ENCODE measurements around the gene ADD3. TPM values are rescaled to one million over a fixed set of nuclear protein-coding genes. Genes with fewer than 3 reads are reported as not detected.

Gene ADD3
- polyA plus RNA-seq, 1 experiment: 192 TPM

GRCh38 chr10:110168601-110169481 is 161.1 kb downstream of the ADD3 start:
- no peak for DNase-seq (ENCODE audit: low read depth, low spot score)
- ChIA-PET CTCF (interaction anchor here (1.1 to 1.9 kb wide), 2 partner anchors 30 to 284 kb away, joined by 4 to 5 read pairs; no protein-coding TSS in a partner anchor), POLR2A (no interaction called here)
- H3K4me3 ChIP-seq (ENCODE audit: low read depth, low read length): no peak overlapping the region
- no peak for TF ChIP-seq CTCF (IDR thresholded peaks at IDR 0.05; ENCODE audit: low read depth, low read length)
- H3K27ac ChIP-seq (ENCODE audit: low read depth, low read length): no peak overlapping the region
- H3K9me3 ChIP-seq (ENCODE audit: control insufficient read depth, insufficient read depth, low read length): no peaks in the 10 kb centered on the region
- H3K27me3 ChIP-seq (ENCODE audit: control insufficient read depth, insufficient read depth, low read length): peaks cover 50% of the 10 kb centered on the region

DNA sequence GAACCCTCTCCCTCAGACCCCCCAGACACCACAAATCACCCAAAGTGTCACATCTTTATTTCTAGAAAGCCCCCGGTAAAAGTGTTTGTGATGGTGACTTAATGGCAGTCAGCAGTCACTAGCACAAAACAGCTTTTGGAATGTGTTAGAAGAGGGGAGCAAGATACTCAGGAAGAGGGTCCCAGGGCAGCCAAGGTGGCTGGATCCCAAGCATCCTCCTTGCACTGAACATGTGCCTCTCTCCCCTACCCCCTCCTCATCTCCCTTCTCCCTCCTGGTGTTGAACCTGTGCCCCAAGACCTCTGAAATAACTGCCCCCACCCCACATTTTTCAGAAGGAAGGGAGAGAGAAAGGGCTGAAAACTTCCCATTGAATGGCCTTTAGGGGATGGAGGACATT is 161.8 kb downstream of the ADD3 start:
- TF ChIP-seq CTCF (IDR thresholded peaks at IDR 0.05; ENCODE audit: low read depth, low read length): no peak
- DNase-seq (ENCODE audit: low read depth, low spot score): no peak
- Histone ChIP-seq H3K4me3 (ENCODE audit: low read depth, low read length) (no peak overlapping the region), H3K9me3 (ENCODE audit: control insufficient read depth, insufficient read depth, low read length) (no peaks in the 10 kb centered on the region), H3K27ac (ENCODE audit: low read depth, low read length) (no peak overlapping the region), H3K27me3 (ENCODE audit: control insufficient read depth, insufficient read depth, low read length) (peaks cover 48% of the 10 kb centered on the region)
- CTCF ChIA-PET: no interaction called here
- POLR2A ChIA-PET: no interaction called here

- DNase-seq (ENCODE audit: low read depth, low spot score): no peak
- no peaks in the 10 kb centered on the region for H3K9me3 ChIP-seq (ENCODE audit: control insufficient read depth, insufficient read depth, low read length)
- ChIA-PET CTCF (no interaction called here), POLR2A (no interaction called here)
- peaks cover 51% of the 10 kb centered on the region for H3K27me3 ChIP-seq (ENCODE audit: control insufficient read depth, insufficient read depth, low read length)
- no peak overlapping the region for H3K27ac ChIP-seq (ENCODE audit: low read depth, low read length)
- H3K4me3 ChIP-seq (ENCODE audit: low read depth, low read length): no peak overlapping the region
- TF ChIP-seq CTCF (IDR thresholded peaks at IDR 0.05; ENCODE audit: low read depth, low read length): no peak; the same call in 1 of the 2 replicates
These were observed 162.6 kb downstream of the ADD3 start for GRCh38 chr10:110170142-110170971.

DNA sequence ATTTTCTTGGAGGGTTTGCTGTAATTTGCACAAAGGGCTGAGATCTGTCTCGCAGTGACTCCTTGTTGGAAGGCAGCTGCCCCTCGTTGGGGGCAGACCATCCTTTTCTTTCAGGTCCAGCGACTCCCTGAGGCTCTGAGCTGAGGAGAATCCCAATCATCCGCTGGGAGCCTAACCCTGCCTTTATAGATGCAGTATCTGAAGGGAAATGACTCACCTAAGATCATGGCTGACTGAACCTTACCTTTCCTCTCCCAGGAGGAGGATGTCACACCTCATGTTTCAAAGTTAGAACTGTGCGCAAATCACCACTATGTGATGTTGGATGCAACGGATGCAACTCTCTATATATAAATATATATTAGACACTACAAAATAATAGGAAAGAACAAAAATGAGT is 163.2 kb downstream of the ADD3 start:
- TF ChIP-seq CTCF (IDR thresholded peaks at IDR 0.05; ENCODE audit: low read depth, low read length): no peak
- ChIA-PET CTCF (no interaction called here), POLR2A (no interaction called here)
- no peak overlapping the region for H3K4me3 ChIP-seq (ENCODE audit: low read depth, low read length)
- H3K27ac ChIP-seq (ENCODE audit: low read depth, low read length): no peak overlapping the region
- DNase-seq (ENCODE audit: low read depth, low spot score): no peak
- H3K27me3 ChIP-seq (ENCODE audit: control insufficient read depth, insufficient read depth, low read length): peaks cover 51% of the 10 kb centered on the region
- no peaks in the 10 kb centered on the region for H3K9me3 ChIP-seq (ENCODE audit: control insufficient read depth, insufficient read depth, low read length)
